PC-3 (cell line): ENCODE measurements around the gene SDK2. TPM values are rescaled to one million over a fixed set of nuclear protein-coding genes. Genes with fewer than 3 reads are reported as not detected.

Experiments used
- ATAC-seq: fragments of 200-7000 bp; cut with Tn5 transposase; 2 replicates; pipeline ENCODE4 v1.9.1; 2020; ENCODE audit warnings: mild to moderate bottlenecking, moderate library complexity
- BruUV-seq: library from RNA; stranded (reverse); fragments of 400-500 nt; replicated peaks from 2 replicates; lab custom pipeline; 2021; lab: Mats Ljungman, UMichigan
- CTCF ChIA-PET: fragments of 300-600 bp; sonication (Branson Sonifier 250); formaldehyde crosslinking; loops from one replicate; lab custom pipeline; 2022; ENCODE audit warnings: antibody characterized with exemption; lab: Charles Lee
- POLR2A ChIA-PET: fragments of 300-600 bp; sonication (Branson Sonifier 250); formaldehyde crosslinking; loops from one replicate; lab custom pipeline; 2022; ENCODE audit warnings: antibody characterized with exemption; ENCODE audit not compliant: unreplicated experiment; lab: Charles Lee
- DNase-seq: peaks from one replicate; pipeline ENCODE4 v3.0.0-alpha.2; 2015
- H2AFZ ChIP-seq: fragments of 300-600 bp; sonication (generic); 2 replicates; pipeline ENCODE4 v1.6.0; 2016; ENCODE audit warnings: antibody characterized with exemption, low read length
- H3F3A ChIP-seq: fragments of 300-600 bp; sonication (generic); one replicate; pipeline ENCODE4 v1.6.0; 2017; ENCODE audit warnings: antibody characterized with exemption, low read length, control low read depth, mild to moderate bottlenecking; ENCODE audit not compliant: unreplicated experiment
- H3K27ac ChIP-seq: fragments of 300-600 bp; sonication (generic); 2 replicates; pipeline ENCODE4 v1.5.1; 2016; ENCODE audit warnings: mild to moderate bottlenecking, low read length
- H3K27me3 ChIP-seq: fragments of 300-600 bp; sonication (generic); 2 replicates; pipeline ENCODE4 v1.6.1; 2016; ENCODE audit warnings: low read length, mixed read lengths
- H3K36me3 ChIP-seq: fragments of 300-600 bp; sonication (generic); 2 replicates; pipeline ENCODE4 v1.6.1; 2016; ENCODE audit warnings: low read depth, mixed run types, low read length, mixed read lengths
- H3K4me1 ChIP-seq: fragments of 300-600 bp; sonication (generic); 2 replicates; pipeline ENCODE4 v1.5.1; 2016; ENCODE audit warnings: low read length; ENCODE audit not compliant: insufficient read depth
- H3K4me2 ChIP-seq: fragments of 300-600 bp; sonication (generic); 2 replicates; pipeline ENCODE4 v1.6.0; 2016; ENCODE audit warnings: low read length
- H3K4me3 ChIP-seq: fragments of 300-600 bp; sonication (generic); 2 replicates; pipeline ENCODE4 v1.5.1; 2016; ENCODE audit warnings: mild to moderate bottlenecking, low read length, mixed read lengths
- H3K79me2 ChIP-seq: fragments of 300-600 bp; sonication (generic); 2 replicates; pipeline ENCODE4 v1.6.1; 2017; ENCODE audit warnings: low read length, mixed read lengths
- H3K9ac ChIP-seq: fragments of 300-600 bp; sonication (generic); 2 replicates; pipeline ENCODE4 v1.6.0; 2016; ENCODE audit warnings: mild to moderate bottlenecking, low read length
- H3K9me2 ChIP-seq: fragments of 300-600 bp; sonication (generic); replicated peaks from 2 replicates; pipeline ENCODE4 v1.6.1; 2016; ENCODE audit warnings: mixed run types, low read length, mixed read lengths
- H3K9me3 ChIP-seq: fragments of 300-600 bp; sonication (generic); 2 replicates; pipeline ENCODE4 v1.6.1; 2016; ENCODE audit warnings: low read length, mixed read lengths
- H4K20me1 ChIP-seq: fragments of 300-600 bp; sonication (generic); 2 replicates; pipeline ENCODE4 v1.6.1; 2016; ENCODE audit warnings: low read length, mixed read lengths
- EZH2 ChIP-seq: fragments of 300-600 bp; sonication (generic); IDR thresholded peaks from one replicate; pipeline ENCODE4 v1.6.1; 2017; ENCODE audit warnings: antibody characterized with exemption, mild to moderate bottlenecking, low read length; ENCODE audit not compliant: unreplicated experiment
- EZH2phosphoT487 ChIP-seq: fragments of 300-600 bp; sonication (generic); IDR thresholded peaks from 2 replicates; pipeline ENCODE4 v1.6.1; 2018; ENCODE audit warnings: mild to moderate bottlenecking, antibody characterized with exemption, low read length, borderline replicate concordance
- intact Hi-C: fragments of 100-400 bp; cut with micrococcal nuclease; formaldehyde crosslinking; loops from 2 replicates; pipeline ENCODE4 v1.9.0; 2023
- total RNA-seq: library from RNA; depleted of rRNA; stranded (reverse); fragments of >200 nt; gene quantifications from 2 replicates; pipeline ENCODE4 v1.2.3, GENCODE V29; 2014
- TF ChIP-seq, protein P1 (sequence below): fragments of 300-600 bp; sonication (generic); conservative IDR thresholded peaks from 2 replicates; pipeline ENCODE4 v1.5.1; 2017; ENCODE audit warnings: antibody characterized with exemption, low read depth, mild to moderate bottlenecking, low read length

Gene SDK2
- total RNA-seq, 1 experiment from 2014 or later: 0.07 TPM

DNA sequence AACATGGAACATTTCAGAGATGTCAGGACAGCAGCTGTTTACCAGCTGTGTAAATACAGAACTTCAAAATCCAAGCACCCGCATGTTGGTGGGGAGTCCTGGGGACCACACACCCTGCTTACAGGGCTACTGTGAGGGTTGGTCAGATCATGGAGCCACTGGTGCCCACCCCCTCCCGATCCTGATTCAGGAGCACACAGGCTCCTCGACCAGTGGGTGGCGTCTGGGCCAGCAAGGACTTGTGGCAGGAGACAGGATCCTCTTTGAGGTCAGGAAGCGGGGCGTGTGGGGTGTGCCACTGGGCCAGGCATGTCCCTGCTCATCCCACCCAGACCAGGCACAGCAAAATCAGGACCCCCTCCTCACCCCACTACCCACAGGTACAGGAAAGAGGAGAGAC is 83.6 kb downstream of the SDK2 start:
- no peak overlapping the region for H3K27ac ChIP-seq
- POLR2A ChIA-PET: no interaction called here
- H3K4me3 ChIP-seq: no peak overlapping the region
- no peak overlapping the region for H3K9ac ChIP-seq
- H3K4me2 ChIP-seq: no peak overlapping the region
- no peak overlapping the region for H2AFZ ChIP-seq
- no peaks in the 10 kb centered on the region for H3K9me2 ChIP-seq
- no peaks in the 10 kb centered on the region for H3K79me2 ChIP-seq
- no peak for DNase-seq
- peaks cover 30% of the 10 kb centered on the region; the same call in 1 of the 2 replicates for H3K27me3 ChIP-seq
- H3K36me3 ChIP-seq: no peaks in the 10 kb centered on the region
- peaks cover 6% of the 10 kb centered on the region for H3K4me1 ChIP-seq
- TF ChIP-seq, protein P1, sequence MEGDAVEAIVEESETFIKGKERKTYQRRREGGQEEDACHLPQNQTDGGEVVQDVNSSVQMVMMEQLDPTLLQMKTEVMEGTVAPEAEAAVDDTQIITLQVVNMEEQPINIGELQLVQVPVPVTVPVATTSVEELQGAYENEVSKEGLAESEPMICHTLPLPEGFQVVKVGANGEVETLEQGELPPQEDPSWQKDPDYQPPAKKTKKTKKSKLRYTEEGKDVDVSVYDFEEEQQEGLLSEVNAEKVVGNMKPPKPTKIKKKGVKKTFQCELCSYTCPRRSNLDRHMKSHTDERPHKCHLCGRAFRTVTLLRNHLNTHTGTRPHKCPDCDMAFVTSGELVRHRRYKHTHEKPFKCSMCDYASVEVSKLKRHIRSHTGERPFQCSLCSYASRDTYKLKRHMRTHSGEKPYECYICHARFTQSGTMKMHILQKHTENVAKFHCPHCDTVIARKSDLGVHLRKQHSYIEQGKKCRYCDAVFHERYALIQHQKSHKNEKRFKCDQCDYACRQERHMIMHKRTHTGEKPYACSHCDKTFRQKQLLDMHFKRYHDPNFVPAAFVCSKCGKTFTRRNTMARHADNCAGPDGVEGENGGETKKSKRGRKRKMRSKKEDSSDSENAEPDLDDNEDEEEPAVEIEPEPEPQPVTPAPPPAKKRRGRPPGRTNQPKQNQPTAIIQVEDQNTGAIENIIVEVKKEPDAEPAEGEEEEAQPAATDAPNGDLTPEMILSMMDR: peak; percentile 30; the same call in 1 of the 2 replicates
- TF ChIP-seq EZH2: no peak
- no peaks in the 10 kb centered on the region for H4K20me1 ChIP-seq
- ATAC-seq: no peak
- no peaks in the 10 kb centered on the region for H3F3A ChIP-seq
- CTCF ChIA-PET: no interaction called here
- no TSS peak for BruUV-seq
- intact Hi-C loops: no loop called here
- H3K9me3 ChIP-seq: no peaks in the 10 kb centered on the region

- ChIA-PET CTCF (no interaction called here), POLR2A (no interaction called here)
- no peaks in the 10 kb centered on the region for H3K9me3 ChIP-seq
- no peak overlapping the region for H3K4me2 ChIP-seq
- H3F3A ChIP-seq: no peaks in the 10 kb centered on the region
- H3K79me2 ChIP-seq: no peaks in the 10 kb centered on the region
- no peak overlapping the region for H2AFZ ChIP-seq
- no peaks in the 10 kb centered on the region for H3K36me3 ChIP-seq
- H4K20me1 ChIP-seq: no peaks in the 10 kb centered on the region
- intact Hi-C loops: no loop called here
- no peak overlapping the region for H3K4me3 ChIP-seq
- DNase-seq (no peak), ATAC-seq (no peak)
- no peak for TF ChIP-seq EZH2phosphoT487
- TF ChIP-seq, protein P1: no peak
- no peak for TF ChIP-seq EZH2
- no peaks in the 10 kb centered on the region for H3K4me1 ChIP-seq
- H3K27me3 ChIP-seq: peaks cover 37% of the 10 kb centered on the region
- BruUV-seq: no TSS peak
- H3K9ac ChIP-seq: no peak overlapping the region
- no peaks in the 10 kb centered on the region for H3K9me2 ChIP-seq
- H3K27ac ChIP-seq: no peak overlapping the region
Measured at GRCh38 chr17:73559532-73559931, 84.7 kb downstream of the SDK2 start.

GRCh38 chr17:73555199-73555960 is 88.9 kb downstream of the SDK2 start:
- CTCF ChIA-PET: no interaction called here
- Histone ChIP-seq H2AFZ (no peak overlapping the region), H3K9me3 (no peaks in the 10 kb centered on the region), H3K27me3 (peaks cover 51% of the 10 kb centered on the region), H3K36me3 (no peaks in the 10 kb centered on the region), H3K4me1 (no peaks in the 10 kb centered on the region), H3K79me2 (no peaks in the 10 kb centered on the region), H4K20me1 (no peaks in the 10 kb centered on the region), H3K9me2 (no peaks in the 10 kb centered on the region), H3F3A (no peaks in the 10 kb centered on the region), H3K27ac (no peak overlapping the region), H3K4me2 (no peak overlapping the region), H3K4me3 (no peak overlapping the region), H3K9ac (no peak overlapping the region)
- TF ChIP-seq, protein P1: no peak
- TF ChIP-seq EZH2: no peak
- TF ChIP-seq EZH2phosphoT487: no peak
- POLR2A ChIA-PET: no interaction called here
- ATAC-seq (no peak), DNase-seq (no peak)
- BruUV-seq: no TSS peak
- intact Hi-C loops: no loop called here
